GM08714 (cell line): ENCODE results near the gene OPTC.

Experiments
- H3K4me3 ChIP-seq: fragments of 200-500 bp; sonication (Bioruptor generic); 2 replicates; pipeline ENCODE4 v1.5.1; 2014; ENCODE audit warnings: mild to moderate bottlenecking, low read length, inconsistent platforms
- ZNF274 ChIP-seq: IDR thresholded peaks from 2 replicates; pipeline ENCODE4 v1.6.1; 2012; ENCODE audit warnings: mild to moderate bottlenecking, low read depth, low read length

Gene OPTC

GRCh38 chr1:203475012-203475981 lies 18.7 kb upstream of the OPTC start, which contains the start of gene PRELP:
TSS of gene PRELP (plus strand) at chr1:203475806. CDS start at chr1:203483185, 7,379 bp downstream.
- no peak within 1 kb of the TSS for H3K4me3 ChIP-seq
- no peak for TF ChIP-seq ZNF274

- no peak for TF ChIP-seq ZNF274
Measured at GRCh38 chr1:203476216-203476814, 17.6 kb upstream of the OPTC start.

GRCh38 chr1:203477748-203478147 lies 16.2 kb upstream of the OPTC start:
- no peak for TF ChIP-seq ZNF274
- H3K4me3 ChIP-seq, result no peak overlapping the region

More at GRCh38 chr1:203476216-203476814, 17.6 kb upstream of the OPTC start:
- H3K4me3 ChIP-seq, result no peak overlapping the region

- no peak overlapping the region for H3K4me3 ChIP-seq
- no peak for TF ChIP-seq ZNF274
Measured at GRCh38 chr1:203478231-203478630, 15.7 kb upstream of the OPTC start.

DNA sequence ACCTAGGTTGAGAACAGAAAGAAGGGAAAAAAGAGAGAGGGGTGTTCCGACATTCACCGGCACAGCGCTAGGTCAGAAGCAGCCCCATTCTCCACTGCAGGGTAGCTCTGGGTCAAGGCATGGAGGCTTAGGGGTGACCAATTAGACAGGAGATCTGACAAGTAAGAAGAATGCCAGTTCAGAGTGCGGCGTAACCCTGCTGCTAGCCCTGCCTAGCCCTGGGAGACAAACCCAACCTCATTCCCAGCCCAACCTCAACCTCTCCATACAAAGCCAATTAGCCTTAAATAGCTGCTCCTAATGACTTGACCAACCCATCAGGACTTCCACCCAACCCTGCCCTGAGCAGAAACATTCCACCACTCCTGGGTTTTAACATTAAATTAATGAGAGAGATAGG lies 15.0 kb upstream of the OPTC start:
- TF ChIP-seq ZNF274, result no peak
- H3K4me3 ChIP-seq, result no peak overlapping the region

DNA sequence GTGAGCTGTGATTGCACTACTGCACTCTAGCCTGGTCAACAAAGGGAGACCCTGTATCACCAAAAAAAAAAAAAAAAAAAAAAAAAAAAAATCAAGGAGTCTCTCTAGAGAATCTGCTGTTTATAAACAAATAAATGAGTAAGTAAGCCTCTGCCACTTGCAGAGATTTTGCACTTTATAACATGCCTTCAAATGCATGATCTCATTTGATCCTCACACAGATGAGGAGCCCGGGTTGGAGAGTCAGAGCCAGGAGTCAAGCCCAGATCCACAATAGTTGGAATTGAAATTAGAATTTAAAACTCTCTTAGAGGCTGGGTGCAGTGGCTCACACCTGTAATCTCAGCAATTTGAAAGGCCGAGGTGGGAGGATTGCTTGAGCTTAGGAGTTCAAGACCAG lies 14.3 kb upstream of the OPTC start:
- TF ChIP-seq ZNF274, result no peak
- H3K4me3 ChIP-seq, result no peak overlapping the region

- TF ChIP-seq ZNF274, result no peak
Measured at GRCh38 chr1:203480084-203480483, 13.9 kb upstream of the OPTC start.

DNA sequence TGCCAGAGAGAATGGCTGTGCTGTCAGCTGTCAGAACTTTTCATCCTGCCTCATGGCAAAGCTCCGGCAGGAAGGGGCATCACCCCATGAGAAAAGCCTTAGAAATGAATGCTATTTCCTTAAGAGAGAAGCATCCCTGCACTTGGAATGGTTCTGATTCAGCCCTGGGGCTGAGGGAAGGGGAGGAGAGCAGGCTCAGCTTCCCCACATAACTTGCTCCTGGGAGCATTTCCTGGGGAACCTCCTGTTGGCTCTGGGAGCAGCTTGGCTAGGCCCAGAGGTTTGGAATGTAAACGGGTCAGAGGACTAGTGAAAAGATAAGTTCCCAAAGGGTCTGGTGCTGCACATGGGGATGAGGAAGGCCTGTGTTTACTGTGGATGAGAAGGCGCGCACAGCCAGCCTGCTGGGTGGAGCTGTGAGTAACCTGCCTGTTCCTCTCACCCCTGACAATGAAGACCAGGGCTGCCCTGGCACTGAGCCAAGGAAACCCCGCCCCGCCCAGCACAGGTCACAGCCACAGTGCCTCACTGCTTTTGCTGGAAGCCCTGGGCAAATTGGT lies 13.3 kb upstream of the OPTC start:
- H3K4me3 ChIP-seq, result no peak overlapping the region
- TF ChIP-seq ZNF274, result no peak

More at GRCh38 chr1:203480084-203480483, 13.9 kb upstream of the OPTC start:
- H3K4me3 ChIP-seq, result no peak overlapping the region

- no peak for TF ChIP-seq ZNF274
- no peak overlapping the region for H3K4me3 ChIP-seq
Measured at GRCh38 chr1:203481196-203481595, 12.8 kb upstream of the OPTC start.

GRCh38 chr1:203486618-203487370 lies 7.2 kb upstream of the OPTC start:
- H3K4me3 ChIP-seq, result no peak overlapping the region
- no peak for TF ChIP-seq ZNF274

- no peak for TF ChIP-seq ZNF274
- H3K4me3 ChIP-seq, result no peak overlapping the region
Measured at GRCh38 chr1:203488539-203488938, 5.4 kb upstream of the OPTC start.

DNA sequence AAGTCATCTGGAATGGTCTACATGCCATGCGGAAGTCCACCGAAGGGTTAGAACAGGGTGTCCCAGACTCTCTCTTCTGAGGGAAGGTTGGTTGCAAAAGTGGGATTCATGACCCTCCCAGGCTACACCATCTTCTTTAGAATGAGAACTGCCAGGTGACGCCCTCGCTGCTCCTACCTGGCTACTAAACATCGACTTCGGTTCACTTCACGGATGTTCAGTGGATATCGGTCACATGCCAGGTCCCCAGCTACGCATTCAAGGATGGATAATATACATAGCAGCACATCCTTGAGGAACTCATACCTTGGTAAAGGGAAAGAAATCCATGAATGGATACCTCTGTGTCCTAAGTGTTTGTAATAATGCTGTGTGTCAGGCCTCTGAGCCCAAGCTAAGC lies 3.3 kb upstream of the OPTC start:
- no peak for TF ChIP-seq ZNF274
- no peak overlapping the region for H3K4me3 ChIP-seq

DNA sequence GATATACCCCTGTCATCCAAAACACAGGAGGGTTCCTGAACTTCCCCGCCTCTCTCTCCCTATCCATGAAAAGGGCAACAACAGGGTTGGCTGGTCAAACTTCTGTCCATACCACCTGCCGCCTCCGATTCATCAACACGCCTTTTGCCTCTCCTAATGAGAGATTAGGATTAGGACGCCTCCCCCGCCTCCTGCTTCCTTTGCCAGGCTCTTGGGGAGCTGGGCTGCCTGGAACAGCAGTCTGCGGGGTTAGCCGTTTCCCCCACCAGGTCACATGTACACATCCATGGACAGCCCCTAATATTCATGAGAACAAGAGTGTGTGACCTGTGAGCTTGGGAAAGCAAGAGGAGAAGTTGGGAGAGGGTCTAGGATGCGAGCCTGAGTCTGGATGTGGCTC lies 2.3 kb upstream of the OPTC start:
- H3K4me3 ChIP-seq, result no peak overlapping the region
- no peak for TF ChIP-seq ZNF274
